HepG2 (cell line): ENCODE results near the gene LAMTOR1. TPM values are rescaled to one million over a fixed set of nuclear protein-coding genes. Genes with fewer than 3 reads are reported as not detected.

Source experiments
- CCDC6 ChIP-seq: sonication (generic); formaldehyde crosslinking; IDR thresholded peaks from 2 replicates; pipeline ENCODE4 v1.8.1; 2022; ENCODE audit warnings: mild to moderate bottlenecking, missing genetic modification reagents, moderate library complexity
- CERS6 ChIP-seq: sonication (generic); formaldehyde crosslinking; IDR thresholded peaks from 2 replicates; pipeline ENCODE4 v1.5.0; 2020; ENCODE audit warnings: missing genetic modification reagents
- GABPA ChIP-seq, 2 experiments: IDR thresholded peaks; 2 replicates each; pipeline ENCODE4 v1.6.1; 2011 to 2016; ENCODE audit warnings: low read depth in 2 of 2, low read length in 1 of 2, missing biosample characterization in 1 of 2, missing genetic modification characterization in 1 of 2
- HHEX ChIP-seq: IDR thresholded peaks from 2 replicates; pipeline ENCODE4 v1.6.1; 2016; ENCODE audit warnings: control low read depth
- MXD3 ChIP-seq: IDR thresholded peaks from 2 replicates; pipeline ENCODE4 v1.6.1; 2016; ENCODE audit warnings: mild to moderate bottlenecking, missing biosample characterization, missing genetic modification reagents
- NR0B2 ChIP-seq: sonication (generic); formaldehyde crosslinking; IDR thresholded peaks from 2 replicates; pipeline ENCODE4 v1.4.0; 2020; ENCODE audit warnings: mild to moderate bottlenecking, missing genetic modification reagents
- NR2C2 ChIP-seq: sonication (generic); formaldehyde crosslinking; IDR thresholded peaks from 2 replicates; pipeline ENCODE4 v1.4.0; 2020; ENCODE audit warnings: missing genetic modification reagents, mild to moderate bottlenecking, moderate library complexity, borderline replicate concordance
- PAF1 ChIP-seq: IDR thresholded peaks from 2 replicates; pipeline ENCODE4 v1.6.1; 2016; ENCODE audit warnings: missing genetic modification reagents, missing compliant biosample characterization
- PATZ1 ChIP-seq: sonication (generic); formaldehyde crosslinking; IDR thresholded peaks from 2 replicates; pipeline ENCODE4 v1.4.0; 2020; ENCODE audit warnings: missing genetic modification reagents
- PRPF4 ChIP-seq: fragments of 200-400 bp; formaldehyde crosslinking; IDR thresholded peaks from 2 replicates; pipeline ENCODE4 v1.6.1; 2016; ENCODE audit warnings: low read length, low read depth; ENCODE audit not compliant: poor library complexity, severe bottlenecking
- RBFOX2 ChIP-seq: fragments of 200-400 bp; formaldehyde crosslinking; IDR thresholded peaks from 2 replicates; pipeline ENCODE4 v1.6.1; 2017; ENCODE audit warnings: low read depth, mild to moderate bottlenecking, low read length
- RFX5 ChIP-seq: IDR thresholded peaks from 2 replicates; pipeline ENCODE4 v1.6.1; 2011; ENCODE audit warnings: low read depth, low read length, improper control_type of control experiment
- RFXAP ChIP-seq: sonication (generic); formaldehyde crosslinking; IDR thresholded peaks from 2 replicates; pipeline ENCODE4 v1.4.0; 2020; ENCODE audit warnings: missing genetic modification reagents, borderline replicate concordance
- SAP130 ChIP-seq: IDR thresholded peaks from 2 replicates; pipeline ENCODE4 v1.6.1; 2016; ENCODE audit warnings: low read depth
- SNRNP70 ChIP-seq: fragments of 200-400 bp; formaldehyde crosslinking; IDR thresholded peaks from 2 replicates; pipeline ENCODE4 v1.6.1; 2017; ENCODE audit warnings: mild to moderate bottlenecking, low read depth, low read length, moderate library complexity
- SOX5 ChIP-seq: IDR thresholded peaks from 2 replicates; pipeline ENCODE4 v1.6.1; 2016; ENCODE audit warnings: borderline replicate concordance
- SOX6 ChIP-seq, 2 experiments: fragments of 450-650 bp in 1 of 2; sonication (generic) in 1 of 2; formaldehyde crosslinking in 1 of 2; IDR thresholded peaks; 2 replicates each; pipeline versions ENCODE4 v1.4.0 to v1.6.1; 2017 to 2020; ENCODE audit warnings: antibody characterized with exemption in 1 of 2, mild to moderate bottlenecking in 1 of 2, missing genetic modification reagents in 1 of 2
- SUZ12 ChIP-seq: fragments of 150-350 bp; IDR thresholded peaks from 2 replicates; pipeline ENCODE4 v1.6.1; 2014; ENCODE audit warnings: low read depth, low read length
- TCF12 ChIP-seq, 2 experiments: fragments of 450-650 bp in 1 of 2; sonication (generic) in 1 of 2; formaldehyde crosslinking in 1 of 2; IDR thresholded peaks; 2 replicates each; pipeline versions ENCODE4 v1.6.1 to v1.8.0; 2017 to 2022; ENCODE audit warnings: antibody characterized with exemption in 1 of 2, mild to moderate bottlenecking in 1 of 2, missing genetic modification reagents in 1 of 2, moderate library complexity in 1 of 2
- ZBTB14 ChIP-seq: sonication (generic); formaldehyde crosslinking; IDR thresholded peaks from 2 replicates; pipeline ENCODE4 v1.4.0; 2020; ENCODE audit warnings: missing genetic modification reagents
- ZNF224 ChIP-seq: sonication (generic); formaldehyde crosslinking; IDR thresholded peaks from 2 replicates; pipeline ENCODE4 v1.5.0; 2020; ENCODE audit warnings: mild to moderate bottlenecking, missing genetic modification reagents
- ZNF549 ChIP-seq: sonication (generic); formaldehyde crosslinking; IDR thresholded peaks from 2 replicates; pipeline ENCODE4 v1.5.0; 2020; ENCODE audit warnings: missing genetic modification reagents
- ZNF607 ChIP-seq: sonication (generic); formaldehyde crosslinking; IDR thresholded peaks from 2 replicates; pipeline ENCODE4 v1.5.1; 2020; ENCODE audit warnings: missing genetic modification reagents, mild to moderate bottlenecking, borderline replicate concordance
- ZNF670 ChIP-seq: sonication (generic); formaldehyde crosslinking; IDR thresholded peaks from 2 replicates; pipeline ENCODE4 v1.8.0; 2022; ENCODE audit warnings: mild to moderate bottlenecking, missing genetic modification reagents, borderline replicate concordance
- polyA plus RNA-seq, 8 experiments: library from polyadenylated mRNA; depleted of rRNA in 3 of 8; stranded (reverse) in 7 of 8; unstranded in 1 of 8; fragments of >200 nt; fragmentation: Illumina TruSeq in 4 of 8; extraction: Trizol in 4 of 8; gene quantifications; 2 replicates each; pipeline versions ENCODE4 v1.2.1 to v1.2.3, GENCODE V29; 2011 to 2016; ENCODE audit warnings: low read depth in 4 of 8, missing spikeins in 1 of 8, mixed read lengths in 1 of 8; ENCODE audit not compliant: insufficient read depth in 1 of 8
- total RNA-seq, 5 experiments: library from RNA; depleted of rRNA; stranded (reverse); fragments of >200 nt; fragmentation: Illumina TruSeq; extraction: Trizol; gene quantifications; 2 replicates each; pipeline ENCODE4 v1.2.3, GENCODE V29; 2016; ENCODE audit warnings: low read depth in 1 of 5

LAMTOR1 gene
- total and polyA plus RNA-seq, 2 of the 13 experiments (the other 11 are each of a cell fraction or from before 2014, with no cell fraction given), result 60.4 to 66.0 TPM

- TF ChIP-seq PATZ1 (CRISPR knock-in tag), result peak; percentile 76
- no peak for TF ChIP-seq ZNF549 (CRISPR knock-in tag)
- no peak for TF ChIP-seq PAF1 (CRISPR knock-in tag)
- TF ChIP-seq MXD3 (CRISPR knock-in tag), result peak; percentile 27
- TF ChIP-seq TCF12 (IDR thresholded peaks at IDR 0.05), result no peak
- no peak for TF ChIP-seq TCF12 (CRISPR knock-in tag; IDR thresholded peaks at IDR 0.05)
- TF ChIP-seq SUZ12, result no peak
- peak; percentile 35; the same call in 1 of the 2 replicates for TF ChIP-seq ZNF224 (CRISPR knock-in tag)
- 0 out of 2 replicates have a peak, but pooled peaks have one; percentile 47 for TF ChIP-seq NR0B2 (CRISPR knock-in tag)
- no peak for TF ChIP-seq SOX6 (IDR thresholded peaks at IDR 0.05)
- TF ChIP-seq SOX6 (CRISPR knock-in tag; IDR thresholded peaks at IDR 0.05), result no peak; the same call in 1 of the 2 replicates
- no peak for TF ChIP-seq PRPF4
- no peak; the same call in 1 of the 2 replicates for TF ChIP-seq CCDC6
- no peak for TF ChIP-seq SNRNP70
- no peak for TF ChIP-seq RFX5
- TF ChIP-seq SAP130, result peak; percentile 79
- peak; percentile 38; the same call in 1 of the 2 replicates for TF ChIP-seq RFXAP (CRISPR knock-in tag)
- TF ChIP-seq NR2C2, result peak; percentile 73; the same call in 1 of the 2 replicates
- TF ChIP-seq ZNF607, result peak; percentile 51; the same call in 1 of the 2 replicates
- peak; percentile 79 for TF ChIP-seq GABPA (IDR thresholded peaks at IDR 0.05; ENCODE audit: low read depth, low read length)
- TF ChIP-seq GABPA (CRISPR knock-in tag; IDR thresholded peaks at IDR 0.05; ENCODE audit: low read depth), result peak; percentile 90
- no peak for TF ChIP-seq HHEX (CRISPR knock-in tag)
- no peak for TF ChIP-seq ZBTB14 (CRISPR knock-in tag)
- peak; percentile 95 for TF ChIP-seq RBFOX2
- no peak for TF ChIP-seq CERS6 (CRISPR knock-in tag)
- peak; percentile 46; the same call in 1 of the 2 replicates for TF ChIP-seq SOX5 (CRISPR knock-in tag)
- peak; percentile 47; the same call in 1 of the 2 replicates for TF ChIP-seq ZNF670 (CRISPR knock-in tag)
These were observed at the start of gene LAMTOR1 (continued) for GRCh38 chr11:72102946-72103753.
